ENCODE results near the gene KLF8.

KLF8 gene

DNA sequence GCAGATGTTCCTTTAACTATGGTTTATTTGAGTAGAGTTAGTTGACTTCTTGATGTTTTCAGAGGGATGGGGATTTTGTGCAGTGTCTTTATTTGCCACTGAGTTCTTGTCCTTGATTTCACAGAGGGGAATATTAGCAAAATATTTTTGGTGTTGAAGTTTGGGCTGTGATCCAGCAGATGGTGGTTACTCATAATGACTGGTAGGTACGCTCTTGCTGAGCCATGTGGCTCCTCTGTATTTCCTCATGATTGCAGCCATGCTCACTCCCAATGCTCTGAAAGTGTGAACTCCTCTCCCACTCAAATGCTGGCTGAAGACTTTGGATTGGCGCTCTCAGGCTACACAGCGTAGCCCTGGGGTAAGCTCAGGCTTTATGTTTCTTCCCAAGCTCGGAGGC is 77.7 kb downstream of the KLF8 start:
- no peak for DNase-seq (ENCODE audit: low read depth in 2 of 2)

DNA sequence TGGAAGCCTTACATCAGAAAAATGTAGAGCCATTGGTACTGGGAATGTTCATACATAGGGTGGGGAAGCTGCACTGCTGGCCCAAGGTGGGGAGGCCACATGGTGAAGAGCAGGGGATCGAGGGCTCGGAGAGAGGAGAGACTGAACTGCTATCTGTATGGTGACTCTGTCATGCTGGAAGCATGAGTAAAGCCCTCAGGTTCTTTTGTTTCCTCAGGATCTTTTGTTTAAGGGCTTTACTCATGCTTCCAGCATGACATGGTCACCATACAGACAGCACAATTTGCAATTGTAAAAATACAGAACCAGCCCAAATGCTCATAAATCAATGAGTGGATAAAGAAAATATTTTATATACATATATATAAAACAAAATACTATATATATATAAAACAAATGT is 78.4 kb downstream of the KLF8 start:
- DNase-seq (ENCODE audit: low read depth in 2 of 2) = no peak

DNA sequence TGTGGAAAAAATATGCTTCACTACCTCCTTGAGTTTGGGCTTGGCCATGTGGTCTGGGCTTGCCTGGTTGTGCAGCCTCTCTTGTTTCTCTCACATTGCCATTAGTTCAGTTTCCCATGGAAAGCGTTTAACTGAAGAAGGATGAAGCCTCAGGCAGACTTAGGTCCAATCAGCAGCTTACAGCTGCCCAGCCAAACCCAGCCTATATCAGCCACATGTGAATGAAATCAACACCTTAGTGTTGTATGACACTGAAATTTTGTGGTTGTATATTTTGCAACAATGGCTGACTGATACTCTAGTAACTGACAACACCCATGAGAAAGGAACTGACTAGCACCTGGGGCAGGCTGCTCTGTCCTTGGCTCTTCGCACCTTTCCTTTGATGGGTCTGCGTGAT is 81.2 kb downstream of the KLF8 start:
- DNase-seq (ENCODE audit: low read depth in 2 of 2) = no peak

DNA sequence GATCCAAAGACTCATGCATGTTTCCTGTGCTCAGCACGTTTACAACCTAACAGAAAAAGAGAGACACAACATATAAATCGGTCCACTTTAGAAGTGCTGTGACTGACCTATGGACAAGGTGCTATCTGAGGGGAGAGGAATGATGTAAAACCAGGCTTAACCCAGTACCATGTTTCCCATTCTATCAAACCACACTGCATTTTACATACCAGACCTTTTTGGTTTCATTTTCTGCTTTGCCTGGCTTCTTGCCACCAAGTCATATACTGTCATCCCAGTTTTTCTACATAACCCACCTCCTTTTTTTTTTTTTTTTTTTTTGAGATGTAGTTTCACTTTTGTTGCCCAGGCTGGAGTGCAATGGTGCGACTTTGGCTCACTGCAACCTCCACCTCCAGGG is 82.2 kb downstream of the KLF8 start:
- DNase-seq (ENCODE audit: low read depth in 2 of 2) = peak in 1 of 2 donors; percentile 14

- DNase-seq (ENCODE audit: low read depth in 2 of 2) = no peak
Measured at GRCh38 chrX:56318076-56318475, 85.9 kb downstream of the KLF8 start.

GRCh38 chrX:56319165-56319564 is 87.0 kb downstream of the KLF8 start:
- DNase-seq (ENCODE audit: low read depth in 2 of 2) = no peak

Data from stimulated activated CD4-positive, alpha-beta T cell treated with anti-CD3 and anti-CD28 coated beads, Interleukin-15, amount 100 ng/mL, for 48 hours (primary cell).